ENCODE measurements around the gene HSPA8.

HSPA8 gene

DNA sequence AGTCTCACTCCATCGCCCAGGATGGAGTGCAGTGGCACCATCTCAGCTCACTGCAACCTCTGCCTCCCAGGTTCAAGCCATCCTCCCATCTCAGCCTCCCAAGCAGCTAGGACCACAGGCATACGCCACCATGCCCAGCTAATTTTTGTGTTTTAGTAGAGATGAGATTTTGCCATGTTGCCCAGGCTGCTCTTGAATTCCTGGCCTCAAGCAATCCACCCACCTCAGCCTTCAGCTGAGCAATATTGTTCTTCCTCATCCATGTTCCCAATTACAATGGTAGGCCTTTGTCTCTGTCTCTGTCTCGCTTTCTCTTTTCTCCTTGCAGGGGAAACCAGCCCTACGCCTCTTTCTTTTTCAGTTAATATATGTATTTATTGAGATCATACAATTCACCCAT, 10.3 kb downstream of the HSPA8 start:
- ChIA-PET CTCF (interaction anchor here (3.6 to 6.2 kb wide), 4 partner anchors 20 to 256 kb away, joined by 19 to 86 read pairs (median 40); no protein-coding TSS in a partner anchor), POLR2A (no interaction called here)
- no peak for DNase-seq (ENCODE audit: extremely low spot score)
- TF ChIP-seq, protein P1, sequence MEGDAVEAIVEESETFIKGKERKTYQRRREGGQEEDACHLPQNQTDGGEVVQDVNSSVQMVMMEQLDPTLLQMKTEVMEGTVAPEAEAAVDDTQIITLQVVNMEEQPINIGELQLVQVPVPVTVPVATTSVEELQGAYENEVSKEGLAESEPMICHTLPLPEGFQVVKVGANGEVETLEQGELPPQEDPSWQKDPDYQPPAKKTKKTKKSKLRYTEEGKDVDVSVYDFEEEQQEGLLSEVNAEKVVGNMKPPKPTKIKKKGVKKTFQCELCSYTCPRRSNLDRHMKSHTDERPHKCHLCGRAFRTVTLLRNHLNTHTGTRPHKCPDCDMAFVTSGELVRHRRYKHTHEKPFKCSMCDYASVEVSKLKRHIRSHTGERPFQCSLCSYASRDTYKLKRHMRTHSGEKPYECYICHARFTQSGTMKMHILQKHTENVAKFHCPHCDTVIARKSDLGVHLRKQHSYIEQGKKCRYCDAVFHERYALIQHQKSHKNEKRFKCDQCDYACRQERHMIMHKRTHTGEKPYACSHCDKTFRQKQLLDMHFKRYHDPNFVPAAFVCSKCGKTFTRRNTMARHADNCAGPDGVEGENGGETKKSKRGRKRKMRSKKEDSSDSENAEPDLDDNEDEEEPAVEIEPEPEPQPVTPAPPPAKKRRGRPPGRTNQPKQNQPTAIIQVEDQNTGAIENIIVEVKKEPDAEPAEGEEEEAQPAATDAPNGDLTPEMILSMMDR (IDR thresholded peaks at IDR 0.05; ENCODE audit: control extremely low read depth, extremely low read depth, low read depth, missing control alignments), result no peak

DNA sequence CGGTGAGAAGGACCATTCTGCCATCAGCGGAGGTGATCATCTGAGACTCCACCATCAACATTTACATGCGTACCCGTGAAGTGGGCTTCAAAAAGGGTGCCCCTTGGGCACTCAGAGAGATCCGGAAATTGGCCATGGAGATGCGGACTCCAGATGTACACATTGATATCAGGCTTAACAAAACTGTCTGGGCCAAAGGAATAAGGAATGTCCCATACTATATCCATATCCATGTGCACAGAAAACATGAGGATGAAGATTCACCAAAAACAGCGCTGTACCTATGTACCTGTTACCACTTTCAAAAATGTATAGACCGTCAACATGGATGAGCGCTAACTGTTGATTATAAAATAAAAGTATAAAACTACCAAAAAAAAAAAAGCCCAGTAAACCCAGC, 10.8 kb downstream of the HSPA8 start:
- POLR2A ChIA-PET, result no interaction called here
- TF ChIP-seq, protein P1 (IDR thresholded peaks at IDR 0.05; ENCODE audit: control extremely low read depth, extremely low read depth, low read depth, missing control alignments), result no peak
- DNase-seq (ENCODE audit: extremely low spot score), result no peak
- CTCF ChIA-PET, result interaction anchor here (5.4 kb wide), 1 partner anchor 19 kb away, joined by 31 read pairs; no protein-coding TSS in a partner anchor

DNA sequence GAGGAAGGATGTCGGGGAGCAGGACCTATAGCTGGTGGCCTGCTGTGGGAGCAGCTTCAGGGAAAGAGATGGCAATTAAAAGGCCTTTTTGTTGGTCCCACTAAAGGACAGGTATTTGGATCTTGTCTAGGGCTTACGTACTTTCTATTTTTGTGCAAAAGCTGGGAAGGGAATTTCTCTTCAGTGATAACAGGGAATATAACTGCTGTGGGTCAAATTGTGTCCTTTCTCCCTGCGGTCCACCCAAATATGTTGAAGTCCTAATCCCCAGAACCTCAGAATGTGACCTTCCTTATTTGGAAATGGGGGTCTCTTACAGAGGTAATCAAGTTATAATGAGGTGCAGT, 14.0 kb downstream of the HSPA8 start:
- DNase-seq (ENCODE audit: extremely low spot score), result no peak
- CTCF ChIA-PET, result interaction anchor here (1.2 to 3.3 kb wide), 7 partner anchors 9 to 267 kb away, joined by 3 to 10 read pairs (median 7); no protein-coding TSS in a partner anchor
- POLR2A ChIA-PET, result interaction anchor here (2.9 kb wide), 1 partner anchor 14 kb away, joined by 22 read pairs; the partner anchor contains the start of gene HSPA8
- TF ChIP-seq, protein P1 (IDR thresholded peaks at IDR 0.05; ENCODE audit: control extremely low read depth, extremely low read depth, low read depth, missing control alignments), result no peak

DNA sequence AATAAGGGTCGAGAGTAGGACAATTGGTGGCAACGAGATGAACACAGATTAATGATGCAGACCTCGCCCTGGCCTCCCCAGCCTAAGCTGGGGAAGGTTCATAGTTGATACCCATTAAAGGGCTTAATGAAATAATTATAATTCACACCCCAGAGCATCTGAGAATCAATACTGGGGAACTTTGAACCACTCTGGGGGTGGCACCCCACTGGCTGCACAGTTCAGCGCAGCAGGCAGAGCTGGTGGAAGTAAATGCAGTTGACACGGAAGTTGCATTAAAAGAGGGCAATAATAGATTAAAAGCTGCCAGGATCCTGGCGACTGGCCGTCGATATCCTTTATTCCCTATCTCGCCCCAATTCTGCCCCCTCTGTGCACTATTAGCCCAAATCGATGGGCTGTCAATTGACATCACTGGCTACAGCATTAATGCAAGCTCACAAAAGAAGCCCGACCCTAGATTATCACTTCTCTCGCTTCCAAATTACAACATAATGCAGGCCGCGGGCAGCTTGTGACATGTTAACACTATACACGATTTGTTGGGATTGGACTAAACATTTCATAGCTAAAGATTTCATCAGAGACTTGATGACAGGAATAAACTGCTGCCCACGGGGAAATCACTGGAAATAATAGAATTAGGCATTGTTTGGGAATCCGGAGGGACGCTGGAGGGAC, 14.5 kb downstream of the HSPA8 start:
- TF ChIP-seq, protein P1 (IDR thresholded peaks at IDR 0.05; ENCODE audit: control extremely low read depth, extremely low read depth, low read depth, missing control alignments), result no peak
- POLR2A ChIA-PET, result interaction anchor here (2.9 kb wide), 1 partner anchor 14 kb away, joined by 22 read pairs; the partner anchor contains the start of gene HSPA8
- no peak for DNase-seq (ENCODE audit: extremely low spot score)
- CTCF ChIA-PET, result interaction anchor here (1.2 to 5.8 kb wide), 10 partner anchors 8 to 267 kb away, joined by 3 to 52 read pairs (median 7); no protein-coding TSS in a partner anchor

DNA sequence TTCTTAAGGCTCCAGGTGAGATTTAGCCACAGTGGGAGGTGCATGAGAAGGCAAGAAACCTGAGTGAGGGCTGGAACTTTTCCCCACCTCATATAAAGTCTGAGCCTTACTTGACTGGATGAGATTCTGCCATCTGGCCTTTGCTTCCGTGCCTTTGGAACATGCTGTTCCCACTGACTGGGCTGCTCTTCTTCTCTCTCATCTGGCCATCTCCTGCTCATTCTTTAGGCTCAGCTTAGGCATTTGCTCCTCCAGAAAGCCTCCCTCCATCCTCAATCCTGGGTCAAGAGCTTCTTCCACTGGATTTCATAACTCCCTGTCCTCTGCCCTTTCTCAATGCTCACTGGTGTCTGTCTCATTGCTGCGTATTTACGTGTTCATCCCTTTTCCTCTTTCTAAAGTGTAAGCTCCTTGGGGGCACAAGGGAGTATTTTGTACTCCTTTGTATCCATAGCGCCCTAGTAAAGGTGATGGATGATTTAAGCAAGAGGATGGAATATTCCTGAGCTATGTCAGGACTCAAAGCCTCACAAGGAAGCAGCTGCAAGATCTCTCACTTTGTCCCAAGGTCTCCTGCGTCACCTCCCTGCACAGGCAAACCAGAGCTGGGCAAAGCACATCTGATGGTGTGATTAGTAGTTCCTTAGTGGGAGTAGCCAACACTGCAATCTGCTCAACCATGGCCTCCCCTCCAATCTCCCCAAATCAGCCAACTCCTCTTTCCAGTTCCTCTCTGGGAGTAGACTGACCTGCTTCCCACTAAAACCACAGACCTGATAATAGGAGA, 15.3 kb downstream of the HSPA8 start:
- ChIA-PET CTCF (interaction anchor here (1.4 to 5.8 kb wide), 8 partner anchors 9 to 193 kb away, joined by 3 to 52 read pairs (median 8); no protein-coding TSS in a partner anchor), POLR2A (interaction anchor here (0.9 to 2.9 kb wide), 2 partner anchors 10 to 15 kb away, joined by 3 to 22 read pairs; partner anchors contain the start of gene HSPA8)
- no peak for DNase-seq (ENCODE audit: extremely low spot score)
- TF ChIP-seq, protein P1 (IDR thresholded peaks at IDR 0.05; ENCODE audit: control extremely low read depth, extremely low read depth, low read depth, missing control alignments), result no peak

DNA sequence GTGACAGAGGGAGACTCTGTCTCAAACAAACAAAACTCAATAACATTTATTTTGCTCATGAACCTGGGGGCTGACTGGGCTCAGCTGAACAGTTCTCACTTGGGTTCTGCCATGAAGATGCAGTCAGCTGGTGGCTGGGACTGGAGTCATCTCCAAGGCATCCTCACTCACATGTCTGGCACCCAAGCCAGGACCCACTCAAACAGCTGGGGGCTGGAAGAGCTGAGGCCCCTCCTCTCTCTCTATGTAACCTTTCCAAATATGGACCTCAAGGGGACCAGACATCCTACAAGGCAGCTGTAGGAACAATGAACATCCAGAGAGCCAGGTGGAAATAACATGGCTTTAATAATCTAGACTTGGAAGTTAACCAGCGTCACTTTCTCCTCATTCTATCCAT, 16.8 kb downstream of the HSPA8 start:
- DNase-seq (ENCODE audit: extremely low spot score), result no peak
- ChIA-PET CTCF (interaction anchor here (1.0 to 5.8 kb wide), 6 partner anchors 11 to 181 kb away, joined by 3 to 52 read pairs (median 6); no protein-coding TSS in a partner anchor), POLR2A (no interaction called here)
- TF ChIP-seq, protein P1 (IDR thresholded peaks at IDR 0.05; ENCODE audit: control extremely low read depth, extremely low read depth, low read depth, missing control alignments), result no peak
